ENCODE data around the gene WASF2. TPM values are rescaled to one million over a fixed set of nuclear protein-coding genes. Genes with fewer than 3 reads are reported as not detected.
"Not testable (repeated sequence)": the region's sequence is repeated elsewhere in the genome, so short reads cannot be mapped to it uniquely, and the experiment has no call there.

Gene WASF2
- total RNA-seq, 1 experiment from 2014 or later: 20.7 TPM

DNA sequence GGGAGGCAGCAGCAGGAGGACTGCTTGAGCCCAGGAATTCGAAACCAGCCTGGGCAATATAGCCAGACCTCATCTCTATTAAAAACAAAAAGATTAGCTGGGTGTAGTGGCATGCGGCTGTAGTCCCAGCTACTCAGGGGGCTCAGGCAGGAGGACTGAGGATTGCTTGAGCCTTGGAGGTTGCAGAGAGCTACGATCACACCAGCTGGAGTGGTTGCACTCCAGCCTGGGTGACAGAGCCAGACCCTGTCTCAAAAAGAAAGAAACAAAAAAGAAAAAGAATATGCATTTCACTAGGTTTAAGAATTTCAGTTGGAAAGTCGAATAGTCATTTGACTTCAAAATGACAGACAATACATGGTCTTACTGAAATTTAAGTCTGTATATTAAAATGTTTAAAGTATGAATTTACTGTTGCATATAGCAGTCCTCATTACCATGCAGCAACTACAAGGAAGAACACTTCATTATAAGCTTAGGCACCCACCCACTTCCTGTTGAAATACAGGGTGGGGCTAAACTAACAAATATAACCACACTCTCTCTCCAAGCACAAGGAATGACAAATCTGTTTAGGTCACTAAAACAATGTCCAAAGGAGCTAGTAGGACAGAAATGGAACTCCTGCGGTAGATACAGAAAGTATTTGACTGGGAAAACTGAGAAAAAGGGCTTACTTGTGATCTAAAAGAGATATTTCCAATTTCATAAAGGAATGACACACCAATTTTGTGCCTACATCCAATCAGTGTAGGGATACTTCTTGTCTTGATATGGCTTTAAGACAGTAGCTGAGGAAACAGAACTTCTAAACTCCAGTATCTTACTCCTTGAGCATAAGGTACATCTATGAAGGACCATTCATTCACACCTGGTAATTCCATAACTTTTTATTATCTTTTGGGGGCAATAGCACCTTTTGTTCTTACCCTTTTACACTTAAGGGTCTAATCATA, 53.5 kb downstream of the WASF2 start:
- Histone ChIP-seq H3K9me3 (ENCODE audit: low read length) (no peaks in the 10 kb centered on the region), H3K27me3 (ENCODE audit: low read length) (no peaks in the 10 kb centered on the region), H3K27ac (ENCODE audit: low read length) (peak overlapping the region; percentile 52), H3F3A (ENCODE audit: low read length, unreplicated experiment) (no peaks in the 10 kb centered on the region), H3K36me3 (ENCODE audit: low read depth, low read length) (peaks cover 11% of the 10 kb centered on the region; the same call in 1 of the 2 replicates), H4K20me1 (ENCODE audit: low read length) (no peaks in the 10 kb centered on the region), H3K9ac (ENCODE audit: low read length) (no peak overlapping the region; the same call in 1 of the 2 replicates), H3K4me2 (ENCODE audit: low read length) (peak overlapping the region; percentile 60), H3K4me1 (ENCODE audit: insufficient read depth, low read length) (peaks cover 33% of the 10 kb centered on the region), H3K9me2 (replicated peaks; ENCODE audit: low read length) (no peaks in the 10 kb centered on the region), H2AFZ (ENCODE audit: low read length) (no peak overlapping the region), H3K79me2 (ENCODE audit: low read length) (peaks cover 89% of the 10 kb centered on the region), H3K4me3 (ENCODE audit: low read length) (peak overlapping the region; percentile 4; the same call in 1 of the 2 replicates)
- ChIA-PET POLR2A (ENCODE audit: unreplicated experiment) (interaction anchor here (0.6 to 0.7 kb wide), 3 partner anchors 21 to 54 kb away, joined by 3 to 4 read pairs (median 3); partner anchors contain the start of gene WASF2), CTCF (interaction anchor here (0.6 to 0.8 kb wide), 5 partner anchors 20 to 247 kb away, joined by 3 to 5 read pairs (median 3); partner anchors contain the start of gene AHDC1)
- no peak for TF ChIP-seq EZH2 (IDR thresholded peaks at IDR 0.05; ENCODE audit: low read length, unreplicated experiment)
- intact Hi-C loops (cut with micrococcal nuclease): no loop called here
- peak; percentile 75 for DNase-seq
- BruUV-seq (replicated peaks): TSS peak; percentile 95
- peak; percentile 93 for ATAC-seq

DNA sequence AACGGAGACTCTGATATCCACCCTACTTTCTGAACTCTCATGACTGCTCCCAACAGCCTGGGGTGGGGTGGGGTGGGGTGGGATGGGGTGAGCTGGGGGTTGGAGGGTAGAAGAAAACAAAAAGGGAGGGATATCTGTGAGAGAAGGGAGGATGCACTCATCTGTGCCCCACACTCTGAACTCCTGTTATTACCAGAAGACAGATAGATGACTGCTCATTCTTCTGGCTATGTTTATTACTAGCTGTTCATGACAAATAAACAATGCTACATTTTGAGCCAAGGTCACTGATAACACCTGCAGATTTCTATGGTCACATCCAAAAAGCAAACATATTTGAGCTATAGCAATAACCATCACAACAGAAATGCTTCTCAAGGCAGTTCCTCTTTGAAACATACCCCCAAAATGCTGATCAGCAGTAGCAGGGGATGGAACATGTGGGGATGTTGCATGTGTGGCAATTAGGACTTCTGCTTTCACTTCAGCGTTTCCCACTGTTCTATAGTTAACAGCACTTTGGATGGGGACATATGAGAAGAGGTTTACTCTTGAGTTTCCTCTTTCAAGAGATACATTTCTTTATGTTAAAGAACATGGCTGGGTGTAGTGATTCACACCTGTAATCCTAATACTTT, 54.3 kb downstream of the WASF2 start:
- ChIA-PET CTCF (no interaction called here), POLR2A (ENCODE audit: unreplicated experiment) (no interaction called here)
- DNase-seq: no peak

DNA sequence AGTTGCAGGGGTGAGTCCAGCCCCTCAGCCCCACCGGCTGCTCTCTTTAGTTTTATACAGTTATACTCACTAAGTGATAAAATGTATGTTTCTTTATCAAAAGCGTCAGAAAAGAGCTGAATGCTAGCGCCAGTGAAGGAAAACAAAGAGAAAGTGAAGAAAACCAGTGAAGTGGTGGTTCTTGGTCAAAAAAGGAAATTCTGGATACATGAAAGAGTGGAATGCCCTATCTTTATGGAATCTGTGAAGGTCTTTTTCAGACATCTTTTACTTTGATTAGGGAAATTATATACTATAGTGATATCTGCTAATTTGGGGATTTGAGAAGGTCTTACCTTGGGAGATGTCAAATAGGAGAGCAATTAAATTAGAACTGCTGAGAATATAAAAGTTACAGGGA, 56.3 kb downstream of the WASF2 start:
- H3K79me2 ChIP-seq (ENCODE audit: low read length): peaks cover 90% of the 10 kb centered on the region

More for the DNA sequence above, 54.3 kb downstream of the WASF2 start:
- peaks cover 10% of the 10 kb centered on the region; the same call in 1 of the 2 replicates for H3K36me3 ChIP-seq (ENCODE audit: low read depth, low read length)
- H3K4me2 ChIP-seq (ENCODE audit: low read length): no peak overlapping the region
- no peak overlapping the region for H3K9ac ChIP-seq (ENCODE audit: low read length)
- H3K4me3 ChIP-seq (ENCODE audit: low read length): no peak overlapping the region
- peaks cover 33% of the 10 kb centered on the region for H3K4me1 ChIP-seq (ENCODE audit: insufficient read depth, low read length)
- H3K27ac ChIP-seq (ENCODE audit: low read length): peak overlapping the region; percentile 52
- H3F3A ChIP-seq (ENCODE audit: low read length, unreplicated experiment): no peaks in the 10 kb centered on the region
- TF ChIP-seq EZH2 (IDR thresholded peaks at IDR 0.05; ENCODE audit: low read length, unreplicated experiment) (no peak), EZH2phosphoT487 (IDR thresholded peaks at IDR 0.05; ENCODE audit: borderline replicate concordance, low read length) (no peak)
- TF ChIP-seq, protein P1, sequence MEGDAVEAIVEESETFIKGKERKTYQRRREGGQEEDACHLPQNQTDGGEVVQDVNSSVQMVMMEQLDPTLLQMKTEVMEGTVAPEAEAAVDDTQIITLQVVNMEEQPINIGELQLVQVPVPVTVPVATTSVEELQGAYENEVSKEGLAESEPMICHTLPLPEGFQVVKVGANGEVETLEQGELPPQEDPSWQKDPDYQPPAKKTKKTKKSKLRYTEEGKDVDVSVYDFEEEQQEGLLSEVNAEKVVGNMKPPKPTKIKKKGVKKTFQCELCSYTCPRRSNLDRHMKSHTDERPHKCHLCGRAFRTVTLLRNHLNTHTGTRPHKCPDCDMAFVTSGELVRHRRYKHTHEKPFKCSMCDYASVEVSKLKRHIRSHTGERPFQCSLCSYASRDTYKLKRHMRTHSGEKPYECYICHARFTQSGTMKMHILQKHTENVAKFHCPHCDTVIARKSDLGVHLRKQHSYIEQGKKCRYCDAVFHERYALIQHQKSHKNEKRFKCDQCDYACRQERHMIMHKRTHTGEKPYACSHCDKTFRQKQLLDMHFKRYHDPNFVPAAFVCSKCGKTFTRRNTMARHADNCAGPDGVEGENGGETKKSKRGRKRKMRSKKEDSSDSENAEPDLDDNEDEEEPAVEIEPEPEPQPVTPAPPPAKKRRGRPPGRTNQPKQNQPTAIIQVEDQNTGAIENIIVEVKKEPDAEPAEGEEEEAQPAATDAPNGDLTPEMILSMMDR (conservative IDR thresholded peaks at IDR 0.05; ENCODE audit: low read depth, low read length): no peak
- H3K9me2 ChIP-seq (replicated peaks; ENCODE audit: low read length): no peaks in the 10 kb centered on the region
- H3K9me3 ChIP-seq (ENCODE audit: low read length): no peaks in the 10 kb centered on the region
- intact Hi-C loops (cut with micrococcal nuclease): no loop called here
- no peaks in the 10 kb centered on the region for H3K27me3 ChIP-seq (ENCODE audit: low read length)
- H2AFZ ChIP-seq (ENCODE audit: low read length): no peak overlapping the region
- no peak for ATAC-seq
- peaks cover 95% of the 10 kb centered on the region for H3K79me2 ChIP-seq (ENCODE audit: low read length)
- no TSS peak for BruUV-seq (replicated peaks)
- H4K20me1 ChIP-seq (ENCODE audit: low read length): no peaks in the 10 kb centered on the region

DNA sequence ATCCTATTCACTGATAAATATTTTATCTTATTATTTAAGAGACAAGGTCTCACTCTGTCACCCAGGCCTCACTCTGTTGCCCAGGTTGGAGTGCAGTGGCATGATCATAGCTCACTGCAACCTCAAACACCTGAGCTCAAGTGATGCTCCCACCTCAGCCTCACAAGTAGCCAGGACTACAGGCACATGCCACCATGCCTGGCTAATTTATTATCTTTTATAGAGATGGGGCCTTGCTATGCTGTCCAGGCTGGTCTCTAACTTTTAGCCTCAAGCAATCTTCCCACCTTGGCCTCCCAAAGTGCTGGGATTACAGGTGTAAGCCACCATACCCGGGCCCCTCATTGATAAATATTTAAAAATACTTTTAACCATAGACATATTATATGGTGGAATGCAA, 57.2 kb downstream of the WASF2 start:
- peaks cover 12% of the 10 kb centered on the region for H3K36me3 ChIP-seq (ENCODE audit: low read depth, low read length)
- H3K9me3 ChIP-seq (ENCODE audit: low read length); H4K20me1 ChIP-seq (ENCODE audit: low read length); H3K27ac ChIP-seq (ENCODE audit: low read length); H3K4me2 ChIP-seq (ENCODE audit: low read length); H3F3A ChIP-seq (ENCODE audit: low read length, unreplicated experiment); H3K4me3 ChIP-seq (ENCODE audit: low read length); H3K9me2 ChIP-seq (replicated peaks; ENCODE audit: low read length); BruUV-seq (replicated peaks); H3K27me3 ChIP-seq (ENCODE audit: low read length); H2AFZ ChIP-seq (ENCODE audit: low read length); CTCF ChIA-PET; ATAC-seq; DNase-seq; H3K9ac ChIP-seq (ENCODE audit: low read length): not testable (repeated sequence)
- POLR2A ChIA-PET (ENCODE audit: unreplicated experiment): interaction anchor here (0.7 kb wide), 1 partner anchor 49 kb away, joined by 11 read pairs; no protein-coding TSS in a partner anchor
- H3K79me2 ChIP-seq (ENCODE audit: low read length): peaks cover 81% of the 10 kb centered on the region
- intact Hi-C loops (cut with micrococcal nuclease): loop anchor here (5.0 kb wide), 1 partner anchor 55 kb away; no protein-coding TSS in a partner anchor
- H3K4me1 ChIP-seq (ENCODE audit: insufficient read depth, low read length): peaks cover 19% of the 10 kb centered on the region

More for the DNA sequence above, 56.3 kb downstream of the WASF2 start:
- no peak overlapping the region for H3K4me2 ChIP-seq (ENCODE audit: low read length)
- H4K20me1 ChIP-seq (ENCODE audit: low read length): no peaks in the 10 kb centered on the region
- POLR2A ChIA-PET (ENCODE audit: unreplicated experiment): no interaction called here
- peaks cover 4% of the 10 kb centered on the region; the same call in 1 of the 2 replicates for H3K36me3 ChIP-seq (ENCODE audit: low read depth, low read length)
- H3K27ac ChIP-seq (ENCODE audit: low read length): no peak overlapping the region
- ATAC-seq (no peak), DNase-seq (no peak)
- CTCF ChIA-PET: no interaction called here
- H3K9ac ChIP-seq (ENCODE audit: low read length): no peak overlapping the region
- TF ChIP-seq, protein P1 (conservative IDR thresholded peaks at IDR 0.05; ENCODE audit: low read depth, low read length): no peak
- TF ChIP-seq EZH2 (IDR thresholded peaks at IDR 0.05; ENCODE audit: low read length, unreplicated experiment) (no peak), EZH2phosphoT487 (IDR thresholded peaks at IDR 0.05; ENCODE audit: borderline replicate concordance, low read length) (no peak)
- H3K9me3 ChIP-seq (ENCODE audit: low read length): no peaks in the 10 kb centered on the region
- H3K4me3 ChIP-seq (ENCODE audit: low read length): no peak overlapping the region
- H3K4me1 ChIP-seq (ENCODE audit: insufficient read depth, low read length): peaks cover 29% of the 10 kb centered on the region
- no TSS peak for BruUV-seq (replicated peaks)
- H3K27me3 ChIP-seq (ENCODE audit: low read length): no peaks in the 10 kb centered on the region
- no peaks in the 10 kb centered on the region for H3F3A ChIP-seq (ENCODE audit: low read length, unreplicated experiment)
- intact Hi-C loops (cut with micrococcal nuclease): loop anchor here (5.0 kb wide), 1 partner anchor 54 kb away; no protein-coding TSS in a partner anchor
- no peaks in the 10 kb centered on the region for H3K9me2 ChIP-seq (replicated peaks; ENCODE audit: low read length)
- no peak overlapping the region for H2AFZ ChIP-seq (ENCODE audit: low read length)

Measured in PC-3 (cell line).